AG08396 (cell line): ENCODE data around the gene FGR.
A peak's percentile ranks its signal among the peaks of the same experiment; 100 is the strongest.
"Not testable (repeated sequence)": the region's sequence is repeated elsewhere in the genome, so short reads cannot be mapped to it uniquely, and the experiment has no call there.

ENCODE experiments used
- DNase-seq: peaks from one replicate; pipeline ENCODE4 v3.0.0; 2012; ENCODE audit warnings: low spot score, mixed read lengths

Gene FGR

GRCh38 chr1:27634177-27634984 lies 604 bp downstream of the FGR start:
- peak; percentile 43 for DNase-seq

- DNase-seq, result no peak
Measured at GRCh38 chr1:27633640-27634176, 1.3 kb downstream of the FGR start.

- no peak for DNase-seq
Measured at GRCh38 chr1:27633298-27633610, 1.7 kb downstream of the FGR start.

- DNase-seq, result no peak
Measured at GRCh38 chr1:27632387-27633297, 2.3 kb downstream of the FGR start.

- no peak for DNase-seq
Measured at GRCh38 chr1:27630859-27631491, 4.0 kb downstream of the FGR start.

GRCh38 chr1:27628712-27629111 lies 6.3 kb downstream of the FGR start:
- no peak for DNase-seq

- not testable (repeated sequence) for DNase-seq
Measured at GRCh38 chr1:27627733-27628132, 7.3 kb downstream of the FGR start.

GRCh38 chr1:27627061-27627460 lies 7.9 kb downstream of the FGR start:
- no peak for DNase-seq

- DNase-seq, result no peak
Measured at GRCh38 chr1:27626031-27626935, 8.7 kb downstream of the FGR start.

- DNase-seq, result no peak
Measured at GRCh38 chr1:27624467-27625178, 10.4 kb downstream of the FGR start.

GRCh38 chr1:27623327-27624212 lies 11.4 kb downstream of the FGR start:
- DNase-seq, result no peak

GRCh38 chr1:27622828-27623227 lies 12.2 kb downstream of the FGR start:
- DNase-seq, result no peak

GRCh38 chr1:27621051-27621920 lies 13.7 kb downstream of the FGR start:
- peak; percentile 53 for DNase-seq

GRCh38 chr1:27619782-27620438 lies 15.1 kb downstream of the FGR start:
- DNase-seq, result not testable (repeated sequence)

- no peak for DNase-seq
Measured at GRCh38 chr1:27618341-27619082, 16.5 kb downstream of the FGR start.

- no peak for DNase-seq
Measured at GRCh38 chr1:27617420-27617819, 17.6 kb downstream of the FGR start.

- DNase-seq, result no peak
Measured at GRCh38 chr1:27616441-27616840, 18.5 kb downstream of the FGR start.
